Activated CD4-positive, CD25-positive, alpha-beta regulatory T cell (primary cell): ENCODE data around the gene NMT1.

Source experiments
- DNase-seq, 4 experiments: peaks; one replicate each; lab custom pipeline; 2025; lab: John Stamatoyannopoulos, UW

The NMT1 gene

DNA sequence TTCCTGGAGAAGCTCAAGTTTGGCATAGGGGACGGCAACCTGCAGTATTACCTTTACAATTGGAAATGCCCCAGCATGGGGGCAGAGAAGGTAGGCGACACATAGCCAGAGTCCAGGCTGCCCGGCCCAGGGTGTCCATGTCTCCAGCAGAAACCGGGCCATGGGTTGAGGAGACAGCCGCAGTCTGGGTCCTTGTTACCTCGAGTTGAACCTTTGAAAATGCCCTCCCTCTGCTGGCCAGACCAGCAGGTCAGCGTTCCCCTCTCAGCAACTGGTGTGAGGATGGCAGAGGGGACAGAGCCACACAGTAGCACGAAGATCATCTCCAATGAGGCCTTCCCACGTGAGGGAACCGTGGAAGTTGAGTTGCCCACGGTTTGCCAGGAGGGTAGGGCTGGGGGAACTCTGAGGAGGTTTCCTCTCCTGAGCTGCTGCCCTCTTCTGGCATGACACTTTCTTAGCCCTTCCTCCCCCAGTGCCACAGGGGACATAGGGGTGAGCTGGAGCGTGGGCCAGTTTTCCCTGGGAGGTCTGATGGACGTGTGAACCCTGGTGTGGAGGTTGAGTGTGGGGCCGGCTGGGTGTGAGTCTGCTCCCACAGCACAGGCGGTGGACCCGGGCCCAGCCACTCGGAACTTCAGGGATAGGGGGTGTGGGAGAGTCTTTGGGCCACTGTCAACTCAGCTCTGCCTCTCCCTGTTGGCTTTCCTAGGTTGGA lies 43.9 kb downstream of the NMT1 start:
- no peak for DNase-seq

GRCh38 chr17:45106096-45106495 lies 45.0 kb downstream of the NMT1 start:
- no peak for DNase-seq

DNA sequence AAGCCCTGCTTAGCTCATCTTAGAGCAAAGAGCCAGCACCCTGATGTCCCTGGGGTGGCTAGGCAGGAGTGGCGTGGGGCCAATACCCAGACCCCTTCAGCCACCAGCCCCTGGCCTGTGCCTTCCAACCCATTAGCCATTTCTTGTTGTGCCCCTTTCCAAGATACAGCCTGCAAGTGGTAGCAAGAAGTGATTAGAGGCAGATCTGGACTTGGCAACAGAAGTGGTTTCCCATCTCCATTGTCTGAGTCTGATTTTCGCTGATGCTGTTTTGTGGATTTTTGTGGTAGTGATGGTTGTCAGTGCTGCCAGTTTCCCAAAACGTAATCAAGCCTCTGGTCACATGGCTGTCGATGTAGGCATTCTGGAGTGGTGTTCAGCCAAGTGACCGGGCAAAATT lies 45.5 kb downstream of the NMT1 start:
- DNase-seq = no peak

- no peak for DNase-seq
Observed at GRCh38 chr17:45107293-45108010, 46.3 kb downstream of the NMT1 start.

GRCh38 chr17:45108051-45108450 lies 46.9 kb downstream of the NMT1 start:
- DNase-seq = no peak

- no peak for DNase-seq
Observed at GRCh38 chr17:45108595-45109521, 47.7 kb downstream of the NMT1 start.

DNA sequence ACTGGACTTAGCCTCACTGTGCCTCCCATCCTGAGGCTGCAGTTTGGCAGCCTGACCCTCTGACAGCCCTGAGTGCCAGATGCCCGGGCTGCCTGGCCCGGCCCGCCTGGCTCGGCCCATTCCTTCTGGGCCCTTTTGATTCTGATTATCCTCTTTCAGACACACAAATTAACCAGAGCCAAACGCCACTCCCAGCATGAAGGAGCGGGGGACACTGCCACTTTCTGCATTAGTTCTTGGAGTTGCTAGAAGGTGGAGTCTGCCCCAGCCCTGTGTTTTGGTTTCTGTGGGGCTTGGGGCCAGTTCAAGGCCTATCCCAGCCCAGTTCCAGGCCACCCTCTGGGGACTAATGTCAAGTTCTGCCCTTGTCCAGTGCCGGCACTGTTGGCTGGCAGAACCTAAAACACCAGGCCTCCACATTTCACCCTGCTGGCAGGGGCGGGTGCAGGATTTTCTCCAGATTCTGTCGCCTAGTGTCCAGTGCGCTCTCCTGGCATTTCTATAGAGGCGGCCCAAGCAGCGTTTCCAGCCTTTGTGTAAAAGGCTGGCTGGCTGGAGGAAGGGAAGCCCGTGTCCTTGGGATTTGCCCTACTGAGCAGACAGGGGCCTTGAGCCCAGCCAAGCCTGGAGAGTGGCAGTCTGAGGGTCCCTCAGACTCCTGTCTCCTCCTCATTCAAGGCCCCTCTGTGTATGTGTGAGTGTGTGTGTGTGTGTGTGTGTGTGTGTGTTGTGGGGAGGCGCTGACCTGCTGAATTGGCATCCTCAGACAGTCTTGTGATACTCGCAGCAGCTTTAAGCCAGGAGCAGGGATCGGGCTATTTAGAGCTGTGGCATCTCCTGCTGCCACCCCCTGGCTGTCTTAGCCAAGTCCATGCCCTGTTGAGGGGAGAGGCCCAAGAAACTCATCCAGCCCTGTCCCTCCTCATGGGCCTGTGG lies 49.8 kb downstream of the NMT1 start:
- no peak for DNase-seq

GRCh38 chr17:45111850-45112249 lies 50.7 kb downstream of the NMT1 start:
- DNase-seq = no peak

- DNase-seq = no peak
Observed at GRCh38 chr17:45112559-45113423, 51.7 kb downstream of the NMT1 start.

DNA sequence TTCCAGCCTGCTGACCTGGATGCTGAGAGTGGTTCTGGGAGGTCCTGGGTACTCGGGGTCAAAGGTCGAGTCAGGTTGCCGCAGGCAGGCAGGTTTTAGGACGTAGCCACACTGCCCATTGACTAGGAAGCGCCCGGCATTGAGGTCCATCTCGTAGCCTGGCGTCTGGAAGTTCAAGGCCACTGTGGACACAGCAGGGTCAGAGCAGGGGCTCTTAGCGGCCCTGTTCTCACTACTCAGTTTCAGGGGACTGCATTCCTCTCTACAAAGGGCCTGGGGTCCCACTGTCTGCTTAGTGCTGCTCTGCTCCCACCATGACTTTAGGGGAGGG lies 52.3 kb downstream of the NMT1 start:
- DNase-seq = no peak

- DNase-seq = no peak
Observed at GRCh38 chr17:45114117-45114932, 53.2 kb downstream of the NMT1 start.

- DNase-seq = no peak
Observed at GRCh38 chr17:45115015-45115625, 54.0 kb downstream of the NMT1 start.

DNA sequence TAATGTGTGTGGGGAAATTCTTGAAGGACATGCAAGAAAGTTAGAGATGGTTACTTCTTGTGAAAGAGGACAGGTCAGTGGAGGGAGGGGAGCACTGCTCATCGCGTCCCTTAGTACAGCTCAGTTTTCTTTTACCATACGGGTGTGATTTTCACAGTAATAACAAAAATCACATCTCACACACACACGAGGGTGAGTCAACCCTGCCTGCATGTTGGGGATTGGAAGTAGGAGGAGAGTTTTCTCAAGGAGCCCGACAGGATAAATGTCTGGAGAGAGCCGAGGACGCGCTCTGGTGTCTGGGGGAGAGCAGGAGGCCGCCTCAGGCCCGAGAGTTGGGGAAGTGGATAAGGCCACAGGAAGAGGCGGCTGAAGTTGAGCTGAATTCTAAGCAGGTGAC lies 54.8 kb downstream of the NMT1 start:
- DNase-seq = no peak

DNA sequence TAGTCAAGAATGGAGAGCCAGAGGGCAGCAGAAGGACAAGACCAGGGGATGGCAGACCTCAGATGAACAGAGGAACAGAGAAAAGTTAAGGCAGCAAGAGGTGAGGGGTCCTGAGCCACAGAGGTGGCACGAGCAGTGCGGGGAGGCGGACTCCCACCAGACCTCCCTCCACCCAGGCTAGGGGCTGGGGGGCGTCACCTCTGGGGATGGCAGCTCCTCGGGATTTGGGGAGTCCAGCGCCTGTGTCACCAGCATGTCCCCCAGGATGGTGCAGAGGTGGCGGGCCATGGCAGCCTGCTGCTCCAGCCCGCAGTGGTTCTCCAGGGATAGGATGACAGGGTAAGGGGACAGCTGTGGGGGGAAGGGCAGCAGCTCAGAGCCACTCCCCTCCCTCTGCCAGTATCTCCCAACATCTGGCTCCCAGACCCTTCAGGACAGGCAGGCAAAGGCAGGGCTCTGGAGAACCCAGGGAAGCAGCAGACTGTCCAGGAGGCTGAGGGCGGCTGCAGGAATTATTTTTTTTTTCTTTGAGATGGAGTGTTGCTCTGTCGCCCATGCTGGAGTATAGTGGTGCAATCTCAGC lies 55.4 kb downstream of the NMT1 start:
- DNase-seq = no peak

- DNase-seq = no peak
Observed at GRCh38 chr17:45117334-45117733, 56.2 kb downstream of the NMT1 start.

- DNase-seq = no peak
Observed at GRCh38 chr17:45117848-45118646, 56.9 kb downstream of the NMT1 start.

DNA sequence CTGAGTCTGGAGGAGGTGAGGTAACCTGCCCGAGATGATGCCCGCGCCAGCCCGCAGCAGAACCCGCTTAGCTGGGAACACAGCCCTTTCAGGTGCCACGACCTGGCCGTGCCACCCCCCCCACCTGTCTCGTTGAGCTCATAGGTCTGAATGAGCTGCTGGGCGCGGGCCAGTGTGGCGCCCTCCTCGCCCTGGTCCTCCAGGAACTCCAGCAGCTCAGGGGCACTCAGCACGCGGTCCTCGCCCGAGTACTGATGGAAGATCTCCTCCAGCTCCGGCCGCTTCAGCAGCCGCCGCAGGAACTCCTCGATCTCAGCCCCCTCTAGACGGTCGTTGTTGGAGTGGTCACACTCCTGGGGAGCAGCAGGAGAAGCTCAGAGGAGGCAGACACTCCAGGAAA lies 57.6 kb downstream of the NMT1 start:
- DNase-seq = no peak

DNA sequence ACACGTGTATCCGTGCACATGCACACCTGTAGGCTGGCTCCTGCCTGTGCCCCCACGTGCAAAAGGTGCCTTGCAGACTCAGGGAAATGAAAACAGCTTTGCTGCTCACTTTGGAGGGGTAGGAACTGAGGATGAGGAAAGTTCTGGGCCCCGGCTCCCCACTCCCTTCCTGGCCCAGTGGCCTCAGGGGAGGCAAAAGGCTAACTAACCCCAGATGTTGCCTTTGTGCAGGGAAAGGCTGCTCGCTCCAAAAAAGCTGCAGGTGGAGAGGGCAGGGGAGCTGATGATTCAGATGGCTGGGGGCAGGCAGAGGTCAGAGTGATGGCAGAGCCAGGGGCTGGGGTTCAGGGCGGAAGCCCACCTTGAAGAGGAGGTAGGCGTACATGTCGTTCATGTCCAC lies 58.8 kb downstream of the NMT1 start:
- no peak for DNase-seq
